HEK293 (cell line): ENCODE results near the gene LRIG3.

Experiments
- BCL11B ChIP-seq: fragments of 450-650 bp; formaldehyde crosslinking; IDR thresholded peaks from 2 replicates; pipeline ENCODE4 v1.5.1; 2016; ENCODE audit warnings: low read depth, missing biosample characterization, missing genetic modification characterization
- FEZF1 ChIP-seq: fragments of 450-650 bp; formaldehyde crosslinking; IDR thresholded peaks from 2 replicates; pipeline ENCODE4 v1.5.1; 2016; ENCODE audit warnings: missing biosample characterization, missing genetic modification characterization
- GFI1B ChIP-seq: fragments of 450-650 bp; formaldehyde crosslinking; IDR thresholded peaks from 2 replicates; pipeline ENCODE4 v1.5.1; 2016; ENCODE audit warnings: missing biosample characterization, missing genetic modification characterization
- HOXA7 ChIP-seq: sonication (generic); formaldehyde crosslinking; IDR thresholded peaks from 2 replicates; pipeline ENCODE4 v1.8.1; 2022; ENCODE audit warnings: missing genetic modification reagents, borderline replicate concordance
- HOXC10 ChIP-seq: sonication (generic); formaldehyde crosslinking; IDR thresholded peaks from 2 replicates; pipeline ENCODE4 v1.8.1; 2023; ENCODE audit warnings: mild to moderate bottlenecking, missing genetic modification reagents
- KLF16 ChIP-seq: fragments of 450-650 bp; formaldehyde crosslinking; IDR thresholded peaks from 2 replicates; pipeline ENCODE4 v1.5.1; 2017; ENCODE audit warnings: missing biosample characterization, missing genetic modification characterization
- KLF7 ChIP-seq: fragments of 450-650 bp; formaldehyde crosslinking; IDR thresholded peaks from 2 replicates; pipeline ENCODE4 v1.5.1; 2016; ENCODE audit warnings: missing biosample characterization, missing genetic modification characterization, borderline replicate concordance
- MZF1 ChIP-seq: fragments of 450-650 bp; formaldehyde crosslinking; IDR thresholded peaks from 2 replicates; pipeline ENCODE4 v1.5.1; 2017; ENCODE audit warnings: missing biosample characterization, missing genetic modification characterization, borderline replicate concordance
- OSR2 ChIP-seq: fragments of 450-650 bp; formaldehyde crosslinking; IDR thresholded peaks from 2 replicates; pipeline ENCODE4 v1.5.1; 2016; ENCODE audit warnings: missing biosample characterization, missing genetic modification characterization
- PRDM1 ChIP-seq: fragments of 450-650 bp; formaldehyde crosslinking; IDR thresholded peaks from 2 replicates; pipeline ENCODE4; 2016; ENCODE audit warnings: missing biosample characterization, missing genetic modification characterization
- SP2 ChIP-seq: fragments of 450-650 bp; formaldehyde crosslinking; IDR thresholded peaks from 2 replicates; pipeline ENCODE4 v1.5.1; 2016; ENCODE audit warnings: missing biosample characterization, missing genetic modification characterization
- TCF7L2 ChIP-seq: IDR thresholded peaks from 2 replicates; pipeline ENCODE4 v1.6.1; 2011; ENCODE audit warnings: low read depth, mild to moderate bottlenecking, inconsistent platforms, low read length, moderate library complexity, borderline replicate concordance
- ZNF132 ChIP-seq: fragments of 450-650 bp; formaldehyde crosslinking; IDR thresholded peaks from 2 replicates; pipeline ENCODE4 v1.5.1; 2017; ENCODE audit warnings: missing biosample characterization, missing genetic modification characterization, borderline replicate concordance
- ZNF138 ChIP-seq: fragments of 450-650 bp; formaldehyde crosslinking; IDR thresholded peaks from 2 replicates; pipeline ENCODE4 v1.5.1; 2016; ENCODE audit warnings: missing biosample characterization, missing genetic modification characterization, borderline replicate concordance
- ZNF148 ChIP-seq: fragments of 450-650 bp; formaldehyde crosslinking; IDR thresholded peaks from 2 replicates; pipeline ENCODE4 v1.5.0; 2017; ENCODE audit warnings: missing biosample characterization, missing genetic modification characterization, borderline replicate concordance
- ZNF202 ChIP-seq: fragments of 450-650 bp; formaldehyde crosslinking; IDR thresholded peaks from 2 replicates; pipeline ENCODE4 v1.5.1; 2016; ENCODE audit warnings: missing biosample characterization, missing genetic modification characterization, borderline replicate concordance
- ZNF23 ChIP-seq: fragments of 450-650 bp; formaldehyde crosslinking; IDR thresholded peaks from 2 replicates; pipeline ENCODE4 v1.5.1; 2016; ENCODE audit warnings: missing biosample characterization, missing genetic modification characterization, borderline replicate concordance
- ZNF24 ChIP-seq: fragments of 450-650 bp; formaldehyde crosslinking; IDR thresholded peaks from 2 replicates; pipeline ENCODE4 v1.5.1; 2016; ENCODE audit warnings: missing biosample characterization, missing genetic modification characterization
- ZNF394 ChIP-seq: fragments of 450-650 bp; formaldehyde crosslinking; IDR thresholded peaks from 2 replicates; pipeline ENCODE4 v1.5.1; 2016; ENCODE audit warnings: missing biosample characterization, missing genetic modification characterization, mild to moderate bottlenecking, moderate library complexity, borderline replicate concordance
- ZNF433 ChIP-seq: fragments of 450-650 bp; formaldehyde crosslinking; IDR thresholded peaks from 2 replicates; pipeline ENCODE4 v1.5.1; 2016; ENCODE audit warnings: missing biosample characterization, missing genetic modification characterization, low read depth
- ZNF488 ChIP-seq: fragments of 450-650 bp; formaldehyde crosslinking; IDR thresholded peaks from 2 replicates; pipeline ENCODE4 v1.5.1; 2016; ENCODE audit warnings: missing biosample characterization, missing genetic modification characterization
- ZNF558 ChIP-seq: fragments of 450-650 bp; formaldehyde crosslinking; IDR thresholded peaks from 2 replicates; pipeline ENCODE4 v1.5.1; 2016; ENCODE audit warnings: missing biosample characterization, missing genetic modification characterization
- ZNF561 ChIP-seq: fragments of 450-650 bp; IDR thresholded peaks from 2 replicates; pipeline ENCODE4 v1.5.1; 2018; ENCODE audit warnings: missing biosample characterization, missing genetic modification characterization, borderline replicate concordance
- ZNF747 ChIP-seq: fragments of 450-650 bp; formaldehyde crosslinking; IDR thresholded peaks from 2 replicates; pipeline ENCODE4 v1.5.1; 2016; ENCODE audit warnings: missing biosample characterization, missing genetic modification characterization
- ZNF830 ChIP-seq: fragments of 450-650 bp; IDR thresholded peaks from 2 replicates; pipeline ENCODE4 v1.5.0; 2018; ENCODE audit warnings: missing biosample characterization, missing genetic modification characterization, low read depth, mild to moderate bottlenecking, moderate library complexity
- ZSCAN18 ChIP-seq: fragments of 450-650 bp; formaldehyde crosslinking; IDR thresholded peaks from 2 replicates; pipeline ENCODE4 v1.5.1; 2016; ENCODE audit warnings: missing biosample characterization, missing genetic modification characterization
- TF ChIP-seq, protein P1 (sequence below): fragments of 450-650 bp; formaldehyde crosslinking; IDR thresholded peaks from 2 replicates; pipeline ENCODE4 v1.5.1; 2017; ENCODE audit warnings: missing biosample characterization, missing genetic modification characterization
- TF ChIP-seq, protein P2 (sequence below): fragments of 450-650 bp; formaldehyde crosslinking; IDR thresholded peaks from 2 replicates; pipeline ENCODE4 v1.5.1; 2017; ENCODE audit warnings: missing biosample characterization, mild to moderate bottlenecking, missing genetic modification characterization, moderate library complexity
- TF ChIP-seq, protein P3 (sequence below): fragments of 450-650 bp; formaldehyde crosslinking; IDR thresholded peaks from 2 replicates; pipeline ENCODE4 v1.5.1; 2016; ENCODE audit warnings: missing biosample characterization, missing genetic modification characterization

LRIG3 gene

GRCh38 chr12:58925111-58925611 is 4.9 kb upstream of the LRIG3 start (continued):
- TF ChIP-seq ZSCAN18, result no peak
- TF ChIP-seq, protein P1, sequence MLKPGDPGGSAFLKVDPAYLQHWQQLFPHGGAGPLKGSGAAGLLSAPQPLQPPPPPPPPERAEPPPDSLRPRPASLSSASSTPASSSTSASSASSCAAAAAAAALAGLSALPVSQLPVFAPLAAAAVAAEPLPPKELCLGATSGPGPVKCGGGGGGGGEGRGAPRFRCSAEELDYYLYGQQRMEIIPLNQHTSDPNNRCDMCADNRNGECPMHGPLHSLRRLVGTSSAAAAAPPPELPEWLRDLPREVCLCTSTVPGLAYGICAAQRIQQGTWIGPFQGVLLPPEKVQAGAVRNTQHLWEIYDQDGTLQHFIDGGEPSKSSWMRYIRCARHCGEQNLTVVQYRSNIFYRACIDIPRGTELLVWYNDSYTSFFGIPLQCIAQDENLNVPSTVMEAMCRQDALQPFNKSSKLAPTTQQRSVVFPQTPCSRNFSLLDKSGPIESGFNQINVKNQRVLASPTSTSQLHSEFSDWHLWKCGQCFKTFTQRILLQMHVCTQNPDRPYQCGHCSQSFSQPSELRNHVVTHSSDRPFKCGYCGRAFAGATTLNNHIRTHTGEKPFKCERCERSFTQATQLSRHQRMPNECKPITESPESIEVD (tag by site-specific recombination), result peak; percentile 90
- peak; percentile 93 for TF ChIP-seq KLF16 (tag by site-specific recombination)
- no peak for TF ChIP-seq HOXA7
- no peak for TF ChIP-seq ZNF433 (tag by site-specific recombination)
- TF ChIP-seq OSR2, result peak; percentile 91
- peak; percentile 67; the same call in 1 of the 2 replicates for TF ChIP-seq ZNF488 (tag by site-specific recombination)
- no peak for TF ChIP-seq ZNF747 (tag by site-specific recombination)
- no peak for TF ChIP-seq HOXC10 (CRISPR knock-in tag)
- TF ChIP-seq ZNF202 (tag by site-specific recombination), result no peak
- TF ChIP-seq TCF7L2, result peak; percentile 90
- TF ChIP-seq ZNF830 (tag by site-specific recombination), result no peak
- TF ChIP-seq GFI1B (tag by site-specific recombination), result 0 out of 2 replicates have a peak, but pooled peaks have one; percentile 45
- peak; percentile 100 for TF ChIP-seq FEZF1 (tag by site-specific recombination)
- TF ChIP-seq ZNF24, result no peak
- no peak for TF ChIP-seq ZNF558
- TF ChIP-seq ZNF132 (tag by site-specific recombination), result no peak
- TF ChIP-seq ZNF394 (tag by site-specific recombination), result no peak
- TF ChIP-seq MZF1 (tag by site-specific recombination), result peak; percentile 92
- no peak for TF ChIP-seq SP2 (tag by site-specific recombination)
- TF ChIP-seq, protein P2, sequence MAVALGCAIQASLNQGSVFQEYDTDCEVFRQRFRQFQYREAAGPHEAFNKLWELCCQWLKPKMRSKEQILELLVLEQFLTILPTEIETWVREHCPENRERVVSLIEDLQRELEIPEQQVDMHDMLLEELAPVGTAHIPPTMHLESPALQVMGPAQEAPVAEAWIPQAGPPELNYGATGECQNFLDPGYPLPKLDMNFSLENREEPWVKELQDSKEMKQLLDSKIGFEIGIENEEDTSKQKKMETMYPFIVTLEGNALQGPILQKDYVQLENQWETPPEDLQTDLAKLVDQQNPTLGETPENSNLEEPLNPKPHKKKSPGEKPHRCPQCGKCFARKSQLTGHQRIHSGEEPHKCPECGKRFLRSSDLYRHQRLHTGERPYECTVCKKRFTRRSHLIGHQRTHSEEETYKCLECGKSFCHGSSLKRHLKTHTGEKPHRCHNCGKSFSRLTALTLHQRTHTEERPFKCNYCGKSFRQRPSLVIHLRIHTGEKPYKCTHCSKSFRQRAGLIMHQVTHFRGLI (tag by site-specific recombination), result no peak
- no peak for TF ChIP-seq ZNF23 (tag by site-specific recombination)
- TF ChIP-seq BCL11B (tag by site-specific recombination), result peak; percentile 54; the same call in 1 of the 2 replicates
- no peak for TF ChIP-seq ZNF148 (tag by site-specific recombination)
- TF ChIP-seq ZNF138 (tag by site-specific recombination), result no peak
- TF ChIP-seq, protein P3, sequence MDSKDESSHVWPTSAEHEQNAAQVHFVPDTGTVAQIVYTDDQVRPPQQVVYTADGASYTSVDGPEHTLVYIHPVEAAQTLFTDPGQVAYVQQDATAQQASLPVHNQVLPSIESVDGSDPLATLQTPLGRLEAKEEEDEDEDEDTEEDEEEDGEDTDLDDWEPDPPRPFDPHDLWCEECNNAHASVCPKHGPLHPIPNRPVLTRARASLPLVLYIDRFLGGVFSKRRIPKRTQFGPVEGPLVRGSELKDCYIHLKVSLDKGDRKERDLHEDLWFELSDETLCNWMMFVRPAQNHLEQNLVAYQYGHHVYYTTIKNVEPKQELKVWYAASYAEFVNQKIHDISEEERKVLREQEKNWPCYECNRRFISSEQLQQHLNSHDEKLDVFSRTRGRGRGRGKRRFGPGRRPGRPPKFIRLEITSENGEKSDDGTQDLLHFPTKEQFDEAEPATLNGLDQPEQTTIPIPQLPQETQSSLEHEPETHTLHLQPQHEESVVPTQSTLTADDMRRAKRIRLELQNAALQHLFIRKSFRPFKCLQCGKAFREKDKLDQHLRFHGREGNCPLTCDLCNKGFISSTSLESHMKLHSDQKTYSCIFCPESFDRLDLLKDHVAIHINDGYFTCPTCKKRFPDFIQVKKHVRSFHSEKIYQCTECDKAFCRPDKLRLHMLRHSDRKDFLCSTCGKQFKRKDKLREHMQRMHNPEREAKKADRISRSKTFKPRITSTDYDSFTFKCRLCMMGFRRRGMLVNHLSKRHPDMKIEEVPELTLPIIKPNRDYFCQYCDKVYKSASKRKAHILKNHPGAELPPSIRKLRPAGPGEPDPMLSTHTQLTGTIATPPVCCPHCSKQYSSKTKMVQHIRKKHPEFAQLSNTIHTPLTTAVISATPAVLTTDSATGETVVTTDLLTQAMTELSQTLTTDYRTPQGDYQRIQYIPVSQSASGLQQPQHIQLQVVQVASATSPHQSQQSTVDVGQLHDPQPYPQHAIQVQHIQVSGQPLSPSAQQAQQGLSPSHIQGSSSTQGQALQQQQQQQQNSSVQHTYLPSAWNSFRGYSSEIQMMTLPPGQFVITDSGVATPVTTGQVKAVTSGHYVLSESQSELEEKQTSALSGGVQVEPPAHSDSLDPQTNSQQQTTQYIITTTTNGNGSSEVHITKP, result peak; percentile 47
- TF ChIP-seq PRDM1 (tag by site-specific recombination), result peak; percentile 78
- TF ChIP-seq ZNF561 (tag by site-specific recombination), result peak; percentile 65; the same call in 1 of the 2 replicates
- no peak for TF ChIP-seq KLF7 (tag by site-specific recombination)
